CD1c-positive myeloid dendritic cell (primary cell): Measurements from ENCODE around the gene ENPP3.

Source experiments
- DNase-seq: peaks from one replicate; pipeline ENCODE4 v3.0.0-alpha.2; 2016; ENCODE audit errors: extremely low spot score

ENPP3 gene

GRCh38 chr6:131636880-131637792, at the start of gene ENPP3:
ENPP3 (plus strand) TSS chr6:131637302; CDS start chr6:131637385, 83 bp downstream.
- no peak for DNase-seq

- no peak for DNase-seq
Observed at GRCh38 chr6:131587909-131588308, 49.2 kb upstream of the ENPP3 start.

GRCh38 chr6:131588643-131589042, 48.5 kb upstream of the ENPP3 start:
- no peak for DNase-seq

GRCh38 chr6:131592935-131593334, 44.2 kb upstream of the ENPP3 start:
- DNase-seq = no peak

- no peak for DNase-seq
Observed at GRCh38 chr6:131594074-131594473, 43.0 kb upstream of the ENPP3 start.

- no peak for DNase-seq
Observed at GRCh38 chr6:131597446-131597845, 39.7 kb upstream of the ENPP3 start.

GRCh38 chr6:131600716-131601115, 36.4 kb upstream of the ENPP3 start:
- no peak for DNase-seq

- no peak for DNase-seq
Observed at GRCh38 chr6:131602781-131603312, 34.3 kb upstream of the ENPP3 start.

- DNase-seq = no peak
Observed at GRCh38 chr6:131613296-131613925, 23.7 kb upstream of the ENPP3 start.

GRCh38 chr6:131615275-131615674, 21.8 kb upstream of the ENPP3 start:
- DNase-seq = no peak

- DNase-seq = peak; percentile 97
Observed at GRCh38 chr6:131627724-131628682, 9.1 kb upstream of the ENPP3 start, which contains the start of gene MED23. MED23 (minus strand) TSS chr6:131628242; CDS start chr6:131628049, 193 bp downstream.

- DNase-seq = peak; percentile 2
Observed at GRCh38 chr6:131628726-131629125, 8.4 kb upstream of the ENPP3 start.

GRCh38 chr6:131629651-131630050, 7.5 kb upstream of the ENPP3 start:
- no peak for DNase-seq

- DNase-seq = no peak
Observed at GRCh38 chr6:131631625-131632289, 5.3 kb upstream of the ENPP3 start.

GRCh38 chr6:131635384-131636340, 1.4 kb upstream of the ENPP3 start:
- DNase-seq = no peak

GRCh38 chr6:131638013-131638412, 911 bp downstream of the ENPP3 start:
- DNase-seq = no peak

- DNase-seq = no peak
Observed at GRCh38 chr6:131640100-131640499, 3.0 kb downstream of the ENPP3 start.

- no peak for DNase-seq
Observed at GRCh38 chr6:131640576-131640975, 3.5 kb downstream of the ENPP3 start.

GRCh38 chr6:131641554-131641953, 4.5 kb downstream of the ENPP3 start:
- DNase-seq = no peak

- no peak for DNase-seq
Observed at GRCh38 chr6:131642565-131642964, 5.5 kb downstream of the ENPP3 start.
